HTR-8/SVneo (cell line): ENCODE results near the gene FNDC3B.

ENCODE experiments used
- DNase-seq: peaks from one replicate; pipeline ENCODE4 v3.0.0; 2011; ENCODE audit warnings: low spot score, mixed read lengths; ENCODE audit not compliant: insufficient read length
- FAIRE-seq: peaks from 2 replicates; lab custom pipeline; 2011; peaks lifted over from hg19 to GRCh38; lab: Jason Lieb, UNC

FNDC3B gene

GRCh38 chr3:172312001-172312400 lies 272.6 kb downstream of the FNDC3B start:
- DNase-seq (no peak), FAIRE-seq (no peak)

- DNase-seq (no peak), FAIRE-seq (no peak)
These were observed 273.3 kb downstream of the FNDC3B start for GRCh38 chr3:172312711-172313110.

- FAIRE-seq (no peak), DNase-seq (no peak)
These were observed 274.3 kb downstream of the FNDC3B start for GRCh38 chr3:172313671-172314070.

GRCh38 chr3:172314591-172315160 lies 275.3 kb downstream of the FNDC3B start:
- FAIRE-seq, result no peak
- DNase-seq, result no peak

- DNase-seq (peak; percentile 37), FAIRE-seq (no peak)
These were observed 276.2 kb downstream of the FNDC3B start for GRCh38 chr3:172315401-172316091.

- no peak for DNase-seq
- no peak for FAIRE-seq
These were observed 277.4 kb downstream of the FNDC3B start for GRCh38 chr3:172316758-172317157.

- no peak for DNase-seq
- no peak for FAIRE-seq
These were observed 278.1 kb downstream of the FNDC3B start for GRCh38 chr3:172317481-172317880.

- DNase-seq (peak; percentile 57), FAIRE-seq (peak; percentile 44)
These were observed 278.6 kb downstream of the FNDC3B start for GRCh38 chr3:172317984-172318383.

GRCh38 chr3:172319595-172319994 lies 280.2 kb downstream of the FNDC3B start:
- FAIRE-seq (no peak), DNase-seq (no peak)

GRCh38 chr3:172320468-172320867 lies 281.1 kb downstream of the FNDC3B start:
- FAIRE-seq (no peak), DNase-seq (no peak)

- FAIRE-seq (no peak), DNase-seq (no peak)
These were observed 281.7 kb downstream of the FNDC3B start for GRCh38 chr3:172321035-172321434.

GRCh38 chr3:172323894-172324610 lies 284.7 kb downstream of the FNDC3B start:
- DNase-seq (no peak), FAIRE-seq (no peak)

- DNase-seq (no peak), FAIRE-seq (no peak)
These were observed 285.3 kb downstream of the FNDC3B start for GRCh38 chr3:172324611-172325203.

- FAIRE-seq (no peak), DNase-seq (no peak)
These were observed 286.1 kb downstream of the FNDC3B start for GRCh38 chr3:172325461-172325860.

- DNase-seq (no peak), FAIRE-seq (no peak)
These were observed 287.6 kb downstream of the FNDC3B start for GRCh38 chr3:172326993-172327392.

GRCh38 chr3:172328282-172328681 lies 288.9 kb downstream of the FNDC3B start:
- DNase-seq, result no peak
- FAIRE-seq, result no peak

- FAIRE-seq (no peak), DNase-seq (no peak)
These were observed 289.7 kb downstream of the FNDC3B start for GRCh38 chr3:172329070-172329469.

GRCh38 chr3:172330413-172330812 lies 291.0 kb downstream of the FNDC3B start:
- DNase-seq (no peak), FAIRE-seq (no peak)

GRCh38 chr3:172332256-172333041 lies 293.1 kb downstream of the FNDC3B start:
- DNase-seq, result peak; percentile 64

GRCh38 chr3:172333042-172333377 lies 293.6 kb downstream of the FNDC3B start:
- no peak for DNase-seq
- FAIRE-seq, result no peak

More at GRCh38 chr3:172332256-172333041, 293.1 kb downstream of the FNDC3B start:
- FAIRE-seq, result peak; percentile 69
